ENCODE measurements around the gene SH3RF1.

GRCh38 chr4:169225812-169226211 lies 44.9 kb downstream of the SH3RF1 start:
- TF ChIP-seq CEBPB (IDR thresholded peaks at IDR 0.05; ENCODE audit: borderline replicate concordance in 1 of 2, low read depth in 2 of 2, low read length in 2 of 2) (no peak), CTCF (IDR thresholded peaks at IDR 0.05 in 2 of 3, conservative IDR thresholded peaks at IDR 0.05 in 1 of 3; ENCODE audit: control insufficient read depth in 2 of 3, extremely low read depth in 1 of 3, insufficient read depth in 1 of 3, low read depth in 3 of 3, low read length in 3 of 3) (no peak), HDAC6 (IDR thresholded peaks at IDR 0.05; ENCODE audit: unreplicated experiment) (no peak), CBX5 (IDR thresholded peaks at IDR 0.05; ENCODE audit: low read depth) (no peak), ZNF592 (IDR thresholded peaks at IDR 0.05) (no peak), KAT2A (conservative IDR thresholded peaks at IDR 0.05; ENCODE audit: control insufficient read depth, low read depth, low read length) (no peak), TCF7 (IDR thresholded peaks at IDR 0.05; ENCODE audit: borderline replicate concordance) (no peak), ESRRA (IDR thresholded peaks at IDR 0.05; ENCODE audit: low read length) (no peak), EZH2 (IDR thresholded peaks at IDR 0.05; ENCODE audit: borderline replicate concordance, control insufficient read depth, low read depth, low read length) (no peak), PBX3 (IDR thresholded peaks at IDR 0.05; ENCODE audit: insufficient replicate concordance, low read depth, low read length) (no peak), SP1 (IDR thresholded peaks at IDR 0.05; ENCODE audit: low read depth, low read length) (no peak), RFX5 (IDR thresholded peaks at IDR 0.05; ENCODE audit: low read depth, low read length) (no peak), SRF (IDR thresholded peaks at IDR 0.05; ENCODE audit: low read depth in 2 of 2, low read length in 2 of 2) (no peak), PRDM15 (CRISPR knock-in tag; IDR thresholded peaks at IDR 0.05) (no peak)

All from GM12878 (cell line).